WERI-Rb-1 (cell line): Measurements from ENCODE around the gene CCS.

Source experiments
- DNase-seq: peaks from one replicate; pipeline ENCODE4 v3.0.0-alpha.2; 2020
- H3K27ac ChIP-seq: fragments of 250-450 bp; sonication (Bioruptor Pico); 2 replicates; pipeline ENCODE4 v1.5.1; 2020; ENCODE audit warnings: mild to moderate bottlenecking, moderate library complexity
- H3K27me3 ChIP-seq: fragments of 250-450 bp; sonication (Bioruptor Pico); 2 replicates; pipeline ENCODE4 v1.5.1; 2021; ENCODE audit warnings: mild to moderate bottlenecking, low read depth, moderate library complexity; ENCODE audit not compliant: insufficient read depth, severe bottlenecking
- H3K36me3 ChIP-seq: fragments of 250-450 bp; sonication (Bioruptor Pico); 2 replicates; pipeline ENCODE4 v1.5.1; 2020; ENCODE audit warnings: mild to moderate bottlenecking, moderate library complexity
- H3K4me3 ChIP-seq: 2 replicates; pipeline ENCODE4 v1.5.1; 2011; ENCODE audit warnings: low read depth, mild to moderate bottlenecking, control low read depth, low read length
- H3K9me3 ChIP-seq: fragments of 250-450 bp; sonication (Bioruptor Pico); 2 replicates; pipeline ENCODE4 v1.5.1; 2021; ENCODE audit warnings: mild to moderate bottlenecking, moderate library complexity; ENCODE audit not compliant: severe bottlenecking
- TF ChIP-seq, protein P1 (sequence below): IDR thresholded peaks from 2 replicates; pipeline ENCODE4 v1.5.1; 2011; ENCODE audit warnings: low read depth, mild to moderate bottlenecking, control low read depth, inconsistent platforms, low read length

The CCS gene

DNA sequence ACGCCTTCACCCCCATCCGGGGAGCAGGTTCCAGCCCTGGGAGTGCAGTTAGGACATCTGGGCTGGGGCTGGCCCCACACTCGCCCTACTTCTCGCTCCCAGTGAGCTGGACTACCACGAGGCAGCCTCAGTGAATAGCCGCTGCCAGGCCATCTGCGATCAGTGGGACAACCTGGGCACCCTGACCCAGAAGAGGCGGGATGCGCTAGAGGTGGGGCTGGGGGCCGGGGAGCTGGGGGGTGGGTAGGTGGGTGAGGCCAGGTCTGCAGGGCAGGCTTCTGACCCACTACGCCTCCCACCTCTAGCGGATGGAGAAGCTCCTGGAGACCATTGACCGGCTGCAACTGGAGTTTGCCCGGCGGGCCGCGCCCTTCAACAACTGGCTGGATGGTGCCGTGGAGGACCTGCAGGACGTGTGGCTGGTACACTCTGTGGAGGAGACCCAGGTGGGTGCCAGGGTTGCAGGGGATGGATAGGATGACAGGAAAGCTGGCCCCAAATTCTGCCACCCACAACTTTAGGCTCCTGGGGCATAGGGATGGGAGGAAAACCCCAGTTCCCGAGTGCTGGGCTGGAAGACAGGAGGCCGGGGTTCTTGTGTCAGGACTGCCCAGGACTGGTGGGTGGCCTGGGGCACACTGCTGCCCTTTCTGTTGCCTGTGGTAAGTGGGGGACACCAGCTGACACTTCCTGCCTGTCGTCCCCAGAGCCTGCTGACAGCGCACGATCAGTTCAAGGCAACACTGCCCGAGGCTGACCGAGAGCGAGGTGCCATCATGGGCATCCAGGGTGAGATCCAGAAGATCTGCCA lies 32.9 kb upstream of the CCS start:
- DNase-seq, result no peak
- Histone ChIP-seq H3K27ac (no peak overlapping the region), H3K4me3 (no peak overlapping the region), H3K9me3 (no peaks in the 10 kb centered on the region), H3K27me3 (no peaks in the 10 kb centered on the region), H3K36me3 (peaks cover 24% of the 10 kb centered on the region)
- TF ChIP-seq, protein P1, sequence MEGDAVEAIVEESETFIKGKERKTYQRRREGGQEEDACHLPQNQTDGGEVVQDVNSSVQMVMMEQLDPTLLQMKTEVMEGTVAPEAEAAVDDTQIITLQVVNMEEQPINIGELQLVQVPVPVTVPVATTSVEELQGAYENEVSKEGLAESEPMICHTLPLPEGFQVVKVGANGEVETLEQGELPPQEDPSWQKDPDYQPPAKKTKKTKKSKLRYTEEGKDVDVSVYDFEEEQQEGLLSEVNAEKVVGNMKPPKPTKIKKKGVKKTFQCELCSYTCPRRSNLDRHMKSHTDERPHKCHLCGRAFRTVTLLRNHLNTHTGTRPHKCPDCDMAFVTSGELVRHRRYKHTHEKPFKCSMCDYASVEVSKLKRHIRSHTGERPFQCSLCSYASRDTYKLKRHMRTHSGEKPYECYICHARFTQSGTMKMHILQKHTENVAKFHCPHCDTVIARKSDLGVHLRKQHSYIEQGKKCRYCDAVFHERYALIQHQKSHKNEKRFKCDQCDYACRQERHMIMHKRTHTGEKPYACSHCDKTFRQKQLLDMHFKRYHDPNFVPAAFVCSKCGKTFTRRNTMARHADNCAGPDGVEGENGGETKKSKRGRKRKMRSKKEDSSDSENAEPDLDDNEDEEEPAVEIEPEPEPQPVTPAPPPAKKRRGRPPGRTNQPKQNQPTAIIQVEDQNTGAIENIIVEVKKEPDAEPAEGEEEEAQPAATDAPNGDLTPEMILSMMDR, result no peak

DNA sequence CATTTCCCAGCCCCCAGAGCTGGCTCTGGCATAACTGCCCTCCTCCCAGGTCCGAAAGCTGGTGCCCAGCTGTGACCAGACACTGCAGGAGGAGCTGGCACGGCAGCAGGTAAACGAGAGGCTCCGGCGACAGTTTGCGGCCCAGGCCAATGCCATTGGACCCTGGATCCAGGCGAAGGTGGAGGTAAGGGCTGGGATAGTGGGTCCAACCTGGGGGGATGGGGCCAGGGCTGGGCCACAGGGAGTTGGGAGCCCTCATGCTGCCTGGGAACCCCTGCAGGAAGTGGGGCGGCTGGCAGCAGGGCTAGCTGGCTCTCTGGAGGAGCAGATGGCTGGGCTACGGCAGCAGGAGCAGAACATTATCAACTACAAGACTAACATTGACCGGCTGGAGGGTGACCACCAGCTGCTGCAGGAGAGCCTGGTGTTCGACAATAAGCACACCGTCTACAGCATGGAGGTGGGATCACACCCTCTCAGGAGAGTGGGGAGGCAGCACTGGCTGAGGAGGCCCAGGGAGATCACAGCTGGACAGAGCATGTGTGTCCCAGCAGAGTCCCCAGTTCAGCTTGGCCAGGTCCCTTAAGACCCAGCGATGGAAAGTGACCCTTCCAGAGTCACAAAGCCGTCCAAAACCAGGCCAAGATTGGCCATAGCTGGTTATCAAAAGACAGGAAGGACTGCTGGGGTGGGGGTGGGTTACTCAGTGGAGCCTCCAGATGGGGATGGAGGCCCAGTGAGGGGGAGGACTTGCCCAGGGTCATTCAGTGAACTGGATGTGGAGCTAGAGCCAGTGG lies 31.6 kb upstream of the CCS start:
- H3K27me3 ChIP-seq, result no peaks in the 10 kb centered on the region
- peaks cover 35% of the 10 kb centered on the region for H3K36me3 ChIP-seq
- TF ChIP-seq, protein P1, result 0 out of 2 replicates have a peak, but pooled peaks have one; percentile 9
- peak overlapping the region; percentile 66 for H3K27ac ChIP-seq
- no peak overlapping the region for H3K4me3 ChIP-seq
- peak; percentile 71 for DNase-seq
- no peaks in the 10 kb centered on the region for H3K9me3 ChIP-seq

DNA sequence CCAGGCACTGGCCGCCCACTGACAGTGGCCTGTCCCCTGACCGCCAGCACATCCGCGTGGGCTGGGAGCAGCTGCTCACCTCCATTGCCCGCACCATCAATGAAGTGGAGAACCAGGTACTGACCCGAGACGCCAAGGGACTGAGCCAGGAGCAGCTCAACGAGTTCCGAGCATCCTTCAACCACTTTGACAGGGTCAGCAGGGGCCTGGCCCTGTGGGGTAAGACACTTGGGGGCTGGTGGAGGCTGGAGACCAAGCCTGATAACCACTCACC lies 31.1 kb upstream of the CCS start:
- peak overlapping the region; percentile 66 for H3K27ac ChIP-seq
- TF ChIP-seq, protein P1, result no peak
- H3K36me3 ChIP-seq, result peaks cover 37% of the 10 kb centered on the region
- H3K27me3 ChIP-seq, result no peaks in the 10 kb centered on the region
- no peak overlapping the region for H3K4me3 ChIP-seq
- no peak for DNase-seq
- no peaks in the 10 kb centered on the region for H3K9me3 ChIP-seq

DNA sequence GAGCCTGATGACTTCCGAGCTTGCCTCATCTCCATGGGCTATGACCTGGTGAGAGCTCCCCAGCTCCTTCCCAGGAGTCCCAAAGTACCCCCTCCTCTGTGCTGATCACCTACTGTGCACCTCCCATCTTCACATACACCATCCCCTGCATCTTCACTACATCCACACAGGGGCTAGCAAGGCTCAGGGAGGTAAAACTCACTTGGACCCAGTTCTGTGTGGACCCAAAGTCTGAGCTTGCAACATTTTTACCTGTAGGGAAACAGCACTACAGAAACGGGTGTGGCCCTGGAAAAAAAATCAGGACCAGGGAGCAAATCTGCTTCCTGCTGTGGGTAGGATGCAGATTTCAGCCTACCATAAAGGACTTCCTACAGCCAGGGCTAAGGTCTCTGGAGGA lies 30.7 kb upstream of the CCS start:
- H3K27ac ChIP-seq, result peak overlapping the region; percentile 66
- TF ChIP-seq, protein P1, result no peak
- H3K4me3 ChIP-seq, result no peak overlapping the region
- no peaks in the 10 kb centered on the region for H3K9me3 ChIP-seq
- H3K36me3 ChIP-seq, result peaks cover 41% of the 10 kb centered on the region
- no peak for DNase-seq
- H3K27me3 ChIP-seq, result no peaks in the 10 kb centered on the region

DNA sequence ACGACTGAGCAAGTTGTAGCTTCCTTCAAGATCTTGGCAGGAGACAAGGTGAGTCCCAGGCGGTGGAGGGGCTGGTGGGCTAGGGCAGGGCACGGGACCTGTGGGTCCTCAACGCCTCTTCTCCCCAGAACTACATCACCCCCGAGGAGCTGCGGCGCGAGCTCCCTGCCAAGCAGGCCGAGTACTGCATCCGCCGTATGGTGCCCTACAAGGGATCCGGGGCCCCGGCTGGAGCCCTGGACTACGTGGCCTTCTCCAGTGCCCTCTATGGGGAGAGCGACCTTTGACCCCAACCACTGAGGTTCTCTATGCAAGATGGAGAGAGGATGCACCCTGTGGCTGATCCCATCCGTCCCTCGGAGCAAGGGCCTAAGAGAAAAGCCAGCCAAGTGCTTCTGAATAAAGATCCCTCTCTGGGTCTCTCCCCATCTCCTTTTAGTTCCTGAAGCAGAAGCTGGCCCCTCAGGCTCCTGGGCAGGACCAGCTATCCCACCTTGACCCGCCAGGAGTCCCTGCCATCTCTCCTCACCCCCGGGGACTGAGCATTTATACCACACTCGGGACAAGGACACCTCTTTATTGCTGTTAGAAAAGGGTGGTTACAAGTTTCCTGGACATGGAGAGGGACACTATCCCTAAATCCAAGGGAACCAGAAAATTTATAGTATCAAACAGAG lies 29.9 kb upstream of the CCS start:
- H3K9me3 ChIP-seq, result no peaks in the 10 kb centered on the region
- TF ChIP-seq, protein P1, result no peak
- H3K27me3 ChIP-seq, result no peaks in the 10 kb centered on the region
- H3K4me3 ChIP-seq, result no peak overlapping the region
- H3K36me3 ChIP-seq, result peaks cover 41% of the 10 kb centered on the region
- no peak overlapping the region for H3K27ac ChIP-seq
- no peak for DNase-seq
